Inflammatory macrophage (primary cell): ENCODE results near the gene NLRC3.
"Not testable (repeated sequence)": the region's sequence is repeated elsewhere in the genome, so short reads cannot be mapped to it uniquely, and the experiment has no call there.

Experiments
- DNase-seq, 2 donors: peaks; one replicate each; pipeline ENCODE4 v3.0.0-alpha.2; 2020 to 2022
- total RNA-seq, 18 experiments: gene quantifications; one replicate each; lab custom pipeline; 2026; ENCODE audit warnings: mixed read lengths in 6 of 18, inconsistent platforms in 2 of 18; lab: John Stamatoyannopoulos, UW

The NLRC3 gene
- total RNA-seq: 0 to 0.60 (median 0.07) reads per million in 18 experiments

DNA sequence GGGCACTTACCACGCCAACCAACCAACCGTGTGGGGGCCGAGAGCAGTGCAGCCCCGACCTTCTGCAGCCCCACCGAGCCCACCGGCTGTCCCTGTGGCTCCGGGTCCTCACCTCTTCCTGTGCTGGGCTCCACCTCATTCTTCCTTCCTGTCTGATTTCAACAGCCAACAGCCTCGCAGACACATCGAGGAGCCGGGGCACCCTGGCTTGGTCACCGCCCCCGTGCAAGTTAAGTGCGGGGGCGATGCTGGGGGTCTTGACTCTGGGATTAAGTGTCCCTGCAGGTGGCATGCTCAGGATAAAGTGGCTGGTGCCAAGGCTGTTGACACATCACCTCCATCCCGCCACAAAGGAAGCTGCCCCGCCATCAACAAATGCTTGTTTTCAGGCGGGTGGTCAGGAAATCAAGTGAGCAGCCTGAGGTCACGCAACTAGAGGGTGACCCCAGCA, at the start of gene NLRC3:
NLRC3 (minus strand) TSS at position 102 of the 451 bp plus-strand sequence. CDS start 12,367 bp downstream, outside the sequence.
- DNase-seq: no peak

GRCh38 chr16:3625911-3626732, 48.9 kb upstream of the NLRC3 start:
- peak; percentile 39 to 65 for DNase-seq

DNA sequence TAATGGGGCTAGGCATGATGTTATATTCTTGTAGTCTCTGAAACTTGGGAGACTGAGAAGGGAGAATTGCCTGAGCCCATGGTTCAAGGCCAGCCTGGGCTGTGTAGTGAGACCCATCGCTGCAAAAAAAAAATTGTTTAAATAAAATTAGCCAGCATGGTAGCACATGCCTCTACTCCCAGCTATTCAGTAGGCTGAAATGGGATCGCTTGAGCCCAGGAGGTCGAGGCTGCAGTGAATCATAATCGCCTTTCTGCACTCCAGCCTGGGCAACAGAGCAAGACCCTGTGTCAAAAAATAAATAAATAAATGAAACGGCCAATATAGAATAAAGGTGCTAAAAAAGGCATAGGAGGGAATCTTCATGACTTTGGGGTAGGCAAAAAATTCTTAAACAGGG, 48.1 kb upstream of the NLRC3 start:
- DNase-seq: no peak

GRCh38 chr16:3623642-3624041, 46.4 kb upstream of the NLRC3 start:
- no peak for DNase-seq

GRCh38 chr16:3618769-3619141, 41.6 kb upstream of the NLRC3 start:
- DNase-seq: peak; percentile 71 to 81

- no peak for DNase-seq
These were observed 35.6 kb upstream of the NLRC3 start for GRCh38 chr16:3612510-3613466.

GRCh38 chr16:3611146-3611975, 34.2 kb upstream of the NLRC3 start, which contains the start of gene SLX4:
SLX4 (minus strand) TSS chr16:3611606; CDS start chr16:3608964, 2,642 bp downstream.
- DNase-seq: peak; percentile 95 to 98

- no peak for DNase-seq
These were observed 33.5 kb upstream of the NLRC3 start for GRCh38 chr16:3610698-3611145.

DNA sequence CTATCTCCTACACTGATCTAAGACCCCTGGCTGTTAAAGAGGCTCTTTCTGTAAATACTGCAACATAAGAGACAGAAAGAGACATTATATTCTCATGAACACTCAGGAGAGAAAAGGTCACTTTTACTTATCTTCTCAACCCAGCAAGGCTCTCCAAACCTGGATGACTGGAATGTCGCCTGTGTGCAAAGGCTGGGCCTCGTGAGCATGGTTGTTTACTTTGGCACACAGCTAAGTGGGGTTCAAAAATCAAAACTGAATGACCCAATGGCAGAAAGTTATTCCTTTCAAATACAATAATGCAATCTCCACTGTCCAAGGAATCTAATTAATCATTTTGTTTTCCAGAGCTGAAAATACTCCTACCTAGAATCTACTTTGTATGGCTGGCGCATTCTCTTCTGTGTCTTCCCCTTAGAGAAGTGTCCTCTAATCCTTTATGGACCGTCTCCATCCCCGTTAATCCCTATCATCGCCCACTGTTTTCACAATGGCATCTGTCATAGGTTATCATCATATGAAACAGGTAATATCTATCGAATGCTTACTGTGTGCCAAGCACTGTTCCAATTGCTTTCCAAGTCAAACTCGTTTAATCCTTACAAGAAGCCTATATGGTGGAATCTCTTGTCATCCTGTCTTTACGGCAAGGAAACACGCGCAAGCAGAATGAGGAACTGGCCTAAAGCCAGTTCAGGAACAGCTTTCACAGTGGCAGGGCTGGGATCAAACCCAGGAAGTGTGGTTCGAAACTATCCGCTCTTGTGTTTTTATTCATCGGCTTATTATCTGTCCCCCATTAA, 32.9 kb upstream of the NLRC3 start:
- DNase-seq: peak; percentile 44 to 68

DNA sequence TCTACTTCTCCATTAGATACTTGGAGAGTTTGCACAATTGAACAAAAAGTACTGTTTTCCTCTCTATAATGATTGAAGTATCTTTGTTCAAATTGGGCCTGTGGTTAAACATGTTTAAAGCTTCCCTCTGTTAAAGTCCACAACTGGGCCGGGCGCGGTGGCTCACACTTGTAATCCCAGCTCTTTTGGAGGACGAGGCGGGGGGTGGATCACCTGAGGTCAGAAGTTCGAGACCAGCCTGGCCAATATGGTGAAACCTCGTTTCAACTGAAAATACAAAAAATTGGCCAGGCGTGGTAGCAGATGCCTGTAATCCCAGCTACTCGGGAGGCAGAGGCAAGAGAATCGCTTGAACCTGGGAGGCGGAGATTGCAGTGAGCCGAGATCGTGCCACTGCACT, 31.8 kb upstream of the NLRC3 start:
- not testable (repeated sequence) for DNase-seq

DNA sequence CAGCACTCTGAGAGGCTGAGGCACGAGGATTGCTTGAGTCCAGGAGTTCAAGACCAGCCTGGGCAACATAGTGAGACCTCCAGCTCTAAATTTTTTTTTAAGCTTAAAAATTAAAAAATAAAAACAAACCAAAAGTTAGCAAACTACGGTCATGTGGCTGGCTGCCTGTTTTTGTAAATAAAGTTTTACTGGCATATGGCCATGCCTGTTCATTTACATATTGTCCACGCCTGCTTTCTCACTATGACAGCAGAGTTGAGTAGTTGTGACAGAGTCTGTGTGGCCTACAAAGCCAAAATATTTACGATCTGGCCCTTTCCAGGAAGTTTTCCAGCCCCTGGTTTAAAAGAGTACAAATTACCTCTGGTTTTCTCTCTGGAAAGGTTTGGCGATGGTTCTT, 30.9 kb upstream of the NLRC3 start:
- DNase-seq: no peak

DNA sequence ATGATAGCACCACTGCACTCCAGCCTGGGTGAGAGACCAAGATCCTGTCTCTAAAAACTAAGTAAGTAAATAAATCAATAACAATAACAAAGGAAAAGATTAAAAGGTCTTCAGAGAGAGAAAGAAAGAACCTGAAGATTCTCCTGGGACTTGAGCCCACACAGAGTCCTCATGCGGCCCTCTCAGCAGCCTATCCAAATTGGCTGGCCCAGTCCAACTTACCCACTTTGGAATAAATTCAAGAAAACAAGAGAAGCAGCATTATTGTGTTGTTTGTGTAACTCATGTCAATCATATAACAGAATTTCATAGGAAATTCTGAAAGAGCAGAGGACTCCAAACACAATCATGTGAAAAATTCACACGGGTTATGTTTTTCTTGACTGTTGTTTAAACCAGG, 30.4 kb upstream of the NLRC3 start:
- no peak for DNase-seq

GRCh38 chr16:3607161-3607560, 30.0 kb upstream of the NLRC3 start:
- DNase-seq: no peak

- no peak for DNase-seq
These were observed 29.2 kb upstream of the NLRC3 start for GRCh38 chr16:3606441-3606840.

DNA sequence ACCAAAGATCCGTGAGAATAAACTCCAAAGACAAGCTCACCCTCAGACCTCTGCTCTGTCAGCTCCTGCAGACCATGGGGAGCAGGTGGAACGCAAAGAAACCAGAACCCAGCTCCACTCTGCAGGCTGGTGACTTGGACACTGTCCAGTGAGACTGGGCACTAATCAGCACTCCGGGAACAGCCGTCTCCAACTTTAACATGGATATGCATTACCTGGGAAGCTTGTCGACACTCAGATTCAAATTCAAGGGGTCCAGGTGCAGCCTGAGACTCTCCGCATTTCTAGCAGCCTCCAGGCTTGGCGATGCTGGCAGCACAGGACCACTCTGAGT, 25.1 kb upstream of the NLRC3 start:
- no peak for DNase-seq

- no peak for DNase-seq
These were observed 24.6 kb upstream of the NLRC3 start for GRCh38 chr16:3601614-3602319.

- no peak for DNase-seq
These were observed 22.7 kb upstream of the NLRC3 start for GRCh38 chr16:3599922-3600321.

DNA sequence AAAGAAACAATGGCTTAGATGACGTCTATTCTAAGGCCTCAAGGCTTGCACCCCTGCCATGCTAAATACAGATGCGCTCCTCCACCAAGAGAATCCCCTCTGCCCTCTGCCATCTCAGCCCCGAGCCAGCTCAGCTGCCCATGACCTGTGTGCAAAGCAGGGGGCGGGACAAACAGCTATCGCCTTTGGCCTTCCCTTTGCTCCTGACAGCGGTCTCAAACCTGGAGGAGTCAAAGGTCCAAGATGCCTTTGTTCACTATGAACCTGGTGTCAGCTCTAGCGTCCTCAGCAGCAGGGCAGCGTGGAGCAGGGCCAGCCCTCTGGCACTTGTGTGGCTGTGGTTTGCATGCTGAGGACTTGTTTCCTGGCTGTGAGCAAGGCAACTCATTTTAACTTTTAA, 21.9 kb upstream of the NLRC3 start:
- DNase-seq: no peak

GRCh38 chr16:3598236-3598635, 21.0 kb upstream of the NLRC3 start:
- DNase-seq: no peak

GRCh38 chr16:3597676-3598075, 20.5 kb upstream of the NLRC3 start:
- DNase-seq: no peak

- no peak for DNase-seq
These were observed 20.0 kb upstream of the NLRC3 start for GRCh38 chr16:3597226-3597625.
